Ovary (tissue), 9 donors: Measurements from ENCODE around the gene MTIF2. TPM values are rescaled to one million over a fixed set of nuclear protein-coding genes. Genes with fewer than 3 reads are reported as not detected.
"Not testable (repeated sequence)": the region's sequence is repeated elsewhere in the genome, so short reads cannot be mapped to it uniquely, and the experiment has no call there.

ENCODE experiments used
- DNase-seq, 5 donors: peaks; one replicate each; pipeline ENCODE4 v3.0.0-alpha.2; 2019 to 2020
- H3K27ac ChIP-seq, 2 donors: fragments of 200-600 bp; one replicate each; pipeline versions ENCODE4 v1.5.1 to v1.8.0; 2019 to 2022
- H3K27me3 ChIP-seq: fragments of 200-600 bp; one replicate; pipeline ENCODE4 v1.8.0; 2022
- H3K36me3 ChIP-seq: fragments of 200-600 bp; sonication (generic); one replicate; pipeline ENCODE4 v1.5.1; 2019
- H3K4me1 ChIP-seq: one replicate; pipeline ENCODE4 v1.8.1; 2013; ENCODE audit warnings: mild to moderate bottlenecking, moderate library complexity; ENCODE audit not compliant: insufficient read depth
- H3K4me3 ChIP-seq: fragments of 200-600 bp; sonication (generic); one replicate; pipeline ENCODE4 v1.5.1; 2017
- H3K9me3 ChIP-seq, 2 donors: fragments of 200-600 bp in 1 of 2; sonication (generic) in 1 of 2; one replicate each; pipeline versions ENCODE4 v1.5.1 to v1.8.1; 2013 to 2019; ENCODE audit warnings: mild to moderate bottlenecking in 1 of 2, moderate library complexity in 1 of 2
- EP300 ChIP-seq: sonication (generic); formaldehyde crosslinking; IDR thresholded peaks from one replicate; pipeline ENCODE4 v1.6.1; 2017; ENCODE audit warnings: antibody characterized with exemption
- POLR2A ChIP-seq: fragments of 450-650 bp; IDR thresholded peaks from one replicate; pipeline ENCODE4 v1.6.1; 2017; ENCODE audit warnings: antibody characterized with exemption, mild to moderate bottlenecking, moderate library complexity
- WGBS, 3 donors: extraction: QIAGEN DNeasy Blood & Tissue Kit in 1 of 3; methylation state at CpG; one replicate each; pipeline versions ENCODE4 v1.1.5 to v1.1.7; 2013 to 2017; 5-methylcytosine and 5-hydroxymethylcytosine counted together
- intact Hi-C, 4 donors: fragments of 100-400 bp; cut with DNase I; formaldehyde crosslinking; loops; one replicate each; pipeline versions ENCODE4 v1.11.0 to v1.15.1; 2022 to 2023
- polyA plus RNA-seq, 2 donors: library from polyadenylated mRNA; stranded (reverse); fragments of 200-250 nt in 1 of 2; fragments of 350-450 nt in 1 of 2; fragmentation: Illumina TruSeq in 1 of 2; extraction: RNeasy Lipid Tissue Mini Kit (QIAGEN cat#74804) in 1 of 2; gene quantifications; one replicate each; pipeline ENCODE4 v1.2.3, GENCODE V29; 2013 to 2014
- total RNA-seq, 7 donors: library from RNA; depleted of rRNA in 2 of 7; stranded (reverse); fragments of >200 nt in 2 of 7; fragmentation: NEBNext Ultra II Directional in 3 of 7; extraction: Animal tissue kit (Norgen Biotek cat#: 25700) in 3 of 7; gene quantifications; one replicate each; pipeline versions ENCODE4 v1.1.0 to v1.2.4, GENCODE V29; 2016 to 2023
- TF ChIP-seq, protein P1 (sequence below), 3 donors: fragments of 450-650 bp in 2 of 3; fragments of 200-600 bp in 1 of 3; IDR thresholded peaks; one replicate each; pipeline versions ENCODE4 v1.5.1 to v1.8.0; 2016 to 2022; ENCODE audit warnings: antibody characterized with exemption in 3 of 3, mild to moderate bottlenecking in 1 of 3
- donor health status: DM: no; HTN: no; CAD: no; lungs with moderate emphysema.
- donor health status: DM: no; HTN: no; CAD: no.
- donor health status: Bipolar disorder and iron deficiency.
- donor health status: DM: yes; HTN: yes; CAD: no.
- donor health status: DM: no; HTN: no; CAD: no.
- donor health status: DM: yes; HTN: yes; CAD: no.

MTIF2 gene
- total and polyA plus RNA-seq, 9 donors: 12.6 to 18.6 (median 14.1) TPM

DNA sequence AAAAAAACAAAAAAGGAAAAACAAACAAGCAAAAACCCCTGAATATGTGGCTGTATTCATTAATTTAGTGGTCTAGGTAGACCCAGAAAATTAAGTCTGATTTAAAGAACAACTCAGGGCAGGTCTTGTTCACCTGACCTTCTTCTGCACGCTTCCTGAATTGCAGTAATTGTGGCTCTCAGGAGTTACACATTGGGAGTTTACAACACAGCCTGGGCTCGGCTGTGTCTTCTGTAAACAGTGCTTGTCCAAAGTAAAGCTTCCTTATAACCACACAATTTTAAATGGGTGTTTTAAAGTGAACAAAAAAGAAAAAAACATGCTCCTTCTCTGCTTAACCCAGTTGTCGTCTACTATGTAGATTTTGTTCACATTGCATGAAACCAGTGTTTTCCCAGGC, 8.3 kb upstream of the MTIF2 start:
- Histone ChIP-seq H3K27ac (no peak overlapping the region), H3K9me3 (no peaks in the 10 kb centered on the region), H3K36me3 (no peaks in the 10 kb centered on the region), H3K4me3 (no peak overlapping the region), H3K27me3 (no peaks in the 10 kb centered on the region), H3K4me1 (no peaks in the 10 kb centered on the region)
- TF ChIP-seq EP300 (no peak), POLR2A (no peak)
- TF ChIP-seq, protein P1, sequence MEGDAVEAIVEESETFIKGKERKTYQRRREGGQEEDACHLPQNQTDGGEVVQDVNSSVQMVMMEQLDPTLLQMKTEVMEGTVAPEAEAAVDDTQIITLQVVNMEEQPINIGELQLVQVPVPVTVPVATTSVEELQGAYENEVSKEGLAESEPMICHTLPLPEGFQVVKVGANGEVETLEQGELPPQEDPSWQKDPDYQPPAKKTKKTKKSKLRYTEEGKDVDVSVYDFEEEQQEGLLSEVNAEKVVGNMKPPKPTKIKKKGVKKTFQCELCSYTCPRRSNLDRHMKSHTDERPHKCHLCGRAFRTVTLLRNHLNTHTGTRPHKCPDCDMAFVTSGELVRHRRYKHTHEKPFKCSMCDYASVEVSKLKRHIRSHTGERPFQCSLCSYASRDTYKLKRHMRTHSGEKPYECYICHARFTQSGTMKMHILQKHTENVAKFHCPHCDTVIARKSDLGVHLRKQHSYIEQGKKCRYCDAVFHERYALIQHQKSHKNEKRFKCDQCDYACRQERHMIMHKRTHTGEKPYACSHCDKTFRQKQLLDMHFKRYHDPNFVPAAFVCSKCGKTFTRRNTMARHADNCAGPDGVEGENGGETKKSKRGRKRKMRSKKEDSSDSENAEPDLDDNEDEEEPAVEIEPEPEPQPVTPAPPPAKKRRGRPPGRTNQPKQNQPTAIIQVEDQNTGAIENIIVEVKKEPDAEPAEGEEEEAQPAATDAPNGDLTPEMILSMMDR (IDR thresholded peaks at IDR 0.05): no peak
- DNase-seq: no peak
- intact Hi-C loops: no loop called here
- WGBS, 3 donors: 73 to 75% (median 73%) methylated on average over 3 of the region's 3 CpGs

DNA sequence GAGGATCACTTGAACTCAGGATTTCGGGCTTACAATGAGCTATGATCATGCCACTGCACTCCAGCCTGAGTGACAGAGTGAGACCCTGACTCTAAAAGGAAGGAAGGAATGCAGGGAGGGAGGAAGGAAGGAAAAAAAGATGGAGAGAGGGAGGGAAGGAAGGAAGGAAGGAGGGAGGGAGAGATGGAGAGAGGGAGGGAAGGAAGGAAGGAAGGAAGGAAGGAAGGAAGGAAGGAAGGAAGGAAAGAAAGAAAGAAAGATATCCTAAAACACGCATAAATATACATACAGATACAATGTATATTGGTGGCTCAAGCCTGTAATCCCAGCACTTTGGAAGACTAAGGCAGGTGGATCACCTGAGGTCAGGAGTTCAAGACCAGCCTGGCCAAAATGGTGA, 5.3 kb upstream of the MTIF2 start:
- H3K36me3 ChIP-seq, DNase-seq, H3K4me1 ChIP-seq, intact Hi-C loops, H3K9me3 ChIP-seq, H3K27ac ChIP-seq, H3K4me3 ChIP-seq, H3K27me3 ChIP-seq: not testable (repeated sequence)
- WGBS, 3 donors: 88 to 94% (median 92%) methylated on average over 2 of the region's 2 CpGs

DNA sequence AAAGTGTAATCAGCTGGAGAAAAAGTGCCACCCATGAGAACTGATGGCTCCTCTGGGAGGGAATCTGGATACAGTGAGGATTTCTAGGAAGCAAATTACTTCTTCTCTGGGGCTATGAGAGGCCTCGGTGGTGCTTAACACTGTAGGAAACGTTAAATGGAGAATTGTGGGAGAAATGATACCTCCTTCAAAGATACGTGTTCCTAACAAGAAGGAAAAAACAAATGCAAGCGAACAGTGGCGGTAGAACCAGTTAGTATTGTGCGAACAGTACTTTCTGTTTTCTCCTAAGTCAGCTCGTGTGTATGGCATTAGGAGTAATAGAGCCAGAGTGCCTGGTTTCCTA, 587 bp upstream of the MTIF2 start:
- H3K9me3 ChIP-seq: no peaks in the 10 kb centered on the region
- DNase-seq: no peak
- H3K27me3 ChIP-seq: no peaks in the 10 kb centered on the region
- peak overlapping the region in 1 of 2 donors; percentile 81 for H3K27ac ChIP-seq
- H3K36me3 ChIP-seq: no peaks in the 10 kb centered on the region
- WGBS, 3 donors: 32 to 44% (median 37%) methylated on average over 7 of the region's 7 CpGs
- peaks cover 2% of the 10 kb centered on the region for H3K4me1 ChIP-seq
- TF ChIP-seq, protein P1 (IDR thresholded peaks at IDR 0.05): no peak
- TF ChIP-seq EP300 (no peak), POLR2A (no peak)
- intact Hi-C loops: no loop called here
- peak overlapping the region; percentile 68 for H3K4me3 ChIP-seq

DNA sequence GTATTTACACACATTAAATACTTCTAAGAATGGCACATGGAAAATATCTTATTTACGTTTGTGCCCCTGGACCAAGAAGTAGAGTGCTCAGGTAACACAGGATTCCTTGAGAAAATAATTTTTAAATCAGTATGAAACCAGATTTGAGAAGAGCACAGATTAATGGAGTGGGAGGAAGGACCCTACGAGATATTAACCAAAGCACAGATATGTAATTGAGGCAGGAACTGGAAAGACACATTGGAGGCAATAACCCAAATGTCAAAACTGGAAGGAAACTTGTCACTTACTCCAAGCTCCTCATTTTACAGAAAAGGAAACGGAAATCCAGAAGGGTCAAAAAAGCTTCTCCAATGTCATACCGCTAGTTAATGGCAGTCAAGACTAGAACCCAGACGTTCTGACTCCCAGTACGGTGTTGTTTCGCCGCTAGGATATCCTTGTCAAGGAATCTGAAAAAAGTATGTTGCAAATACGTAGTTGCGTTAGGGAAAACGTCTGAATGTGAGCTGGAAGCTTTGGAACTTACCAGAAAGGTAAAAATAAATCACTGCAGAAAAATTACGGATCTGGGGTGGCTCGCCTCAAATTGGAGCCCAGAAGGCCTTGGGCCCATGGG, 634 bp downstream of the MTIF2 start:
- no peaks in the 10 kb centered on the region for H3K36me3 ChIP-seq
- peak overlapping the region; percentile 66 to 81 for H3K27ac ChIP-seq
- WGBS, 3 donors: 11 to 16% (median 13%) methylated on average over 13 of the region's 13 CpGs
- intact Hi-C loops: no loop called here
- TF ChIP-seq POLR2A (no peak), EP300 (no peak)
- TF ChIP-seq, protein P1 (IDR thresholded peaks at IDR 0.05): no peak
- H3K9me3 ChIP-seq: no peaks in the 10 kb centered on the region
- peak overlapping the region; percentile 68 for H3K4me3 ChIP-seq
- peaks cover 2% of the 10 kb centered on the region for H3K4me1 ChIP-seq
- no peaks in the 10 kb centered on the region for H3K27me3 ChIP-seq
- DNase-seq: no peak

DNA sequence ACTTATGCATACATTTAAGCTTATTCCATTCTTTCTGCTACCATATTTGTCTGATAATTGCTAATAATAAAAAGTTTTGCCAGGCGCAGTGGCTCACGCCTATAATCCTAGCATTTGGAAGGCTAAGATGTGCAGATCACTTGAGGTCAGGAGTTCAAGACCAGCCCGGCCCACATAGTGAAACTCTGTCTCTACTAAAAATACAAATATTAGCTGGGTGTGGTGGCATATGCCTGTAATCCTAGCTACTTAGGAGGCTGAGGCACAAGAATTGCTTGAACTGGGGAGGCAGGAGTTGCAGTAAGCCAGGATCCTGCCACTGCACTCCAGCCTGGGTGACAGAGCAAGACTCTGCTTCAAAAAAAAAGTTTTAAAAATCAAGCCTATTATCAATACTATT, 9.4 kb downstream of the MTIF2 start:
- H3K4me1 ChIP-seq, H3K36me3 ChIP-seq, H3K4me3 ChIP-seq, intact Hi-C loops, H3K27ac ChIP-seq, H3K27me3 ChIP-seq, H3K9me3 ChIP-seq, DNase-seq: not testable (repeated sequence)
- WGBS, 3 donors: 81 to 89% (median 84%) methylated on average over 3 of the region's 3 CpGs
